ENCODE measurements around the gene OR6B3.
A peak's percentile ranks its signal among the peaks of the same experiment; 100 is the strongest.
"Not testable (repeated sequence)": the region's sequence is repeated elsewhere in the genome, so short reads cannot be mapped to it uniquely, and the experiment has no call there.

Gene OR6B3

GRCh38 chr2:240053173-240054155 is at the start of gene OR6B3:
OR6B3 (minus strand) TSS chr2:240053521.
- peak; percentile 7 for DNase-seq

DNA sequence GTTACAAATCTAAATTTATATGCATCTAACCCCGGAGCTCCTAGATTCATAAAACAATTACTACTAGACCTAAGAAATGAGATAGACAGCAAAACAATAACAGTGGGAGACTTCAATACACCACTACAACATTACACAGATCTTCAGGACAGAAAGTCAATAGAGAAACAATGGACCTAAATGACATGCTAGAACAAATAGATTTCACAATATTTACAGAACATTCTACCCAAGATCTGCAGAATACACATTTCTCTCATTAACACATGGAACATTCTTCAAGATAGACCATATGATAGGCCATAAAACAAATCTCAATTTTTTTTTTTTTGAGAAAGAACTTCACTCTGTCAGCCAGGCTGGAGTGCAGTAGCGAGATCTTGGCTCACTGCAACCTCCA is 45.0 kb upstream of the OR6B3 start:
- no peak for DNase-seq

GRCh38 chr2:240095556-240096523 is 42.5 kb upstream of the OR6B3 start:
- peak; percentile 22 for DNase-seq

GRCh38 chr2:240089306-240089705 is 36.0 kb upstream of the OR6B3 start:
- no peak for DNase-seq

DNA sequence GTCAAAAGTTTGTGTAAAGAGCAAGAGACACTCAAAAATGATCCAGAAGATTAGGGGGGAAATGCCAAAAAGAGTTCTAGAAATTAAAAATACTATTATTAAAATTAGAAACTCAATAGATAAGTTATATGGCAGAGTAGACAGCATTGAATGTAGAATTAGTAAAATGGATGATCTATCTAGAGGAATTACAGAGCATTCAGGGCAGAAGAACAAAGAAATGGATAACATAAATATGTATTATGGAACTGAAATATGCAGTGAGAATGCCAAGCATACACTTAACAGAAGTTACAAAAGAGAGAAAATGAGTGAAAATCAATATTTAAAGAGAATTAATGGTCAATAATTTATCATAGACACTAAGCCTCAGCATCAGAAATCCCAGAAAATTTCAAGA is 33.2 kb upstream of the OR6B3 start:
- no peak for DNase-seq

DNA sequence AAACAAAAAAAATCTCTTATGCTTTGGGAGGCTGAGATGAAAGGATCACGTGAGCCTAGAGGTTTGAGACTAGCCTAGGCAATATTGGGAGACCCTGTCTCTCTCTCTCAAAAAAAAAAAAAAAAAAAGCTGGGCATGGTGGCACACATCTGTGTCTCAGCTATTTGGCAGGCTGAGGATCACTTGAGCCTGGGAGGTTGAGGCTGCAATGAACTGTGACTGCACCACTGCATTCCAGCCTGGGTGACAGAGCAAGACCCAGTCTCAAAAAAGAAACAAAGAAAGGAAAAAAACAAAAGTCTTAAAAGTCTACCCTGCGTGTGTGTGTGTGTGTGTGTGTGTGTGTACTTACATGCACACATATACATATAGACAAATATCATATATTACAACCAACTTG is 25.3 kb upstream of the OR6B3 start:
- no peak for DNase-seq

DNA sequence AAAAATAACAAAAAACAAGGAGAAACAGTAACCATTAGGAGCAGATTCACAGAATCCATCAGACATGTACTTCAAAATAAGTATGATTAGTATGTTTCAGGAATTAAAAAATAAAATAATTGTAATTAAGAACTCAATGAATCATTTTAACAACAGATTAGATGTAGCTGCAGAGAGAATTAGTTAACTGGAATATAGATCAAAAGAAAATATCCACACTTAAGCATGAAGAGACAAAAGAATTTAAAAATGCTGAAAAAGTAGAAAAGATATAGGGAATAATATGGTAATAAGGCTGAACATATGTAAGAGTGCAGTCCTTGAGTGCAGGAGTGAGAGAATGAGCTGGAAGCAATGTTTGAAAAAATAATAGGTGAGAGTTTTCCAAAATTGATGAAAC is 24.1 kb upstream of the OR6B3 start:
- no peak for DNase-seq

- no peak for DNase-seq
These were observed 21.2 kb upstream of the OR6B3 start for GRCh38 chr2:240074545-240074944.

DNA sequence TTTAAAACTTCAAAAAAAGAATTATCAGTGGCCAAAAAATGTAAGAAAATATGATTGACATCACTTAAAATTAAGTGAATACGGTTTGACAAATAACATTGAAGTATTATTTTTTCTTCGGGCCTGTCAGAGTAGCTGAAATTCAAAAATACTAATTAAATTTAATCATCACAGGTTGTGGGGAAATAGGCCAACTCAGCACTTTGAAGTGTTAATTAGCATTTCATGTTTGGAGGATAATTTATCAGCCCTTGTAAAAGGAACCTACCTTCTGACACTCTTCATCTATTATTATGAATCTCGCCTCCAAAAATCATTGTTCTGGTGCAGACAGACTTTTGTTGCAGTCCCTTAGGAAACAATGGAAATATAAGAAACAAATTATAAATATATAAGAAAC is 17.6 kb upstream of the OR6B3 start:
- no peak for DNase-seq

- DNase-seq = no peak
These were observed 16.5 kb upstream of the OR6B3 start for GRCh38 chr2:240069829-240070228.

DNA sequence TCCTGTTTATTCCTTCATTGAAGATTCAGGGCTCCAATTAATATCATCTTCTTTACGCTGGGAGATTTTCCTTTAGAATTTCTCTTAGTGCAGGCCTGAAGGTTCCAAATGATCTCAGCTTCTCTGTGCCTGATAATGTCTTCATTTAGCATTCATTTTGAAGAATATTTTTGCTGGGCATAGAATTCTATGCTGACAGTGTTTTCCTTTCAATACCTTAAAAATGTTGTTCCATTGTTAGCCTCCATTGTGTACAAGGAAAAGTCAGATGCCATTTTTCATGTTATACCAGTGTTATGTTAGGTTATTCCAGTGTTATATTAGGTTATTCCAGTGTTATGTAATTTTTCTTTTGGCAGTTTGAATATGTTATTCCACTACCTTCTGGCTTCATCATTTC is 14.9 kb upstream of the OR6B3 start:
- DNase-seq = no peak

- no peak for DNase-seq
These were observed 13.2 kb upstream of the OR6B3 start for GRCh38 chr2:240066489-240066888.

DNA sequence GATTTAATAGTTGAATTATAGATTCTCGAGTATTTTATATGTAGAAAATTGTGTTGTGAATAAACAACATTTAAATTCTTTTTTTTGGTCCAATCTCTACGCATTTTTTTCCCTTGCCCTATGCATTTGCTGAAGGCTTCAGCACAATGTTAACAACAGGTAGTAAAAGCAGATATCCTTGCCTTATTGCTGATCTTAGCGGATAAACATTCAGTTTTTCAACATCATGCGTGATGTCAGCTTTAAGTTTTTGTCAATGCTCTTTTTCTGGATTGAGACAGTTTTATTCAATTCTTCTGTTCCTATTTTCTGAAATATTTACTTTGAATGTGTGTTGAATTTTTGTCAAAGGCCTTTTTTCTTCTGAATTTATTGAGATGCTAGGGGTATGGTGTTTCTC is 11.6 kb upstream of the OR6B3 start:
- DNase-seq = no peak

DNA sequence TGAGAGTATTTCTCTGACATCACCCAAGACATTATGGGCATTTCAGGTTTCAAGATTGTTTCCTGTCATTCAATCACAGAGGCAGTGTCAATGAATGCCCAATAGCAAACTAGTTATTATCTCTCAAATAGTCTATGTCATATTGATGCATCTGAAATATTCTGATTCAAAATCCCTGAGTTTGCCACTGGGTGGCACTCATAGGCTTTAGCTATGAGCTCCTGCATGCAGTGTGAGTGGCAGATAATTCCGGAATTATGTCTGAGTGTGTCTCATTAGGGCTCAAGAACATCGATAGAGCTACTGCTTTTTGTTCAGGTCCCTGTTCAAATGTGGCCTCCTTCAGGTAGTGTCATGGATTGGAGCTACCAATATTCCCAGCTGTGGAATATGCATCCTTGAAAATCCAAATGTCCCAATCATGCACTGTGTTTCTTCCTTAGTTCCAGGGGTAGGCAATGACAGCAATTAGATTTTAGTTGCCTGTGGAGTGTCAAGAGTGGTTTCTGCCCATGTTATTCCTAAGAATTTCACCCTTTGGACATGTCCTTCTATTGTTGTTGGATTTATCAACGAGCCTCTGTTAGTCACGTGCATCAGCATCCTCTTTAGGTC is 7.8 kb upstream of the OR6B3 start:
- peak; percentile 56 for DNase-seq

DNA sequence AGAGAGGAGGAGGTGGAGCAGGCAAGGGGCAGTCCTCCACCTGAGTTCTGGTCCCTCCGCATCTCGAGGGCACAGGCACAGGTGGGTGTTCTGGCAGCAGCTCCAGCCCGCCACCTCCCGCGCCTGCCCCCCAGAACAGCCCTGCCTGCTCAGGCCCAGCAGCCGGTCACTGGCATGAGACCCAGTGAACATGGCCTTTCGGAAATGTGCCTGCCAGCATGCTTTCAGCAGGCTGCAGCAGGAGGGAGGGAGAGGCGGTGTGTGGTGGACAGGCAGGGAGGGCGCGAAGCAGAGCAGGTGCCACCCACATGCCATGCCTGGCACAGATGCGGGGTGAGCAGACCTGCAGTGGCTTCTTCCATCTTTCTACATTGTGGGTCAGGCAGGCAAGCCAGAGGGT is 3.4 kb upstream of the OR6B3 start:
- no peak for DNase-seq

GRCh38 chr2:240055177-240055917 is 2.0 kb upstream of the OR6B3 start:
- no peak for DNase-seq

DNA sequence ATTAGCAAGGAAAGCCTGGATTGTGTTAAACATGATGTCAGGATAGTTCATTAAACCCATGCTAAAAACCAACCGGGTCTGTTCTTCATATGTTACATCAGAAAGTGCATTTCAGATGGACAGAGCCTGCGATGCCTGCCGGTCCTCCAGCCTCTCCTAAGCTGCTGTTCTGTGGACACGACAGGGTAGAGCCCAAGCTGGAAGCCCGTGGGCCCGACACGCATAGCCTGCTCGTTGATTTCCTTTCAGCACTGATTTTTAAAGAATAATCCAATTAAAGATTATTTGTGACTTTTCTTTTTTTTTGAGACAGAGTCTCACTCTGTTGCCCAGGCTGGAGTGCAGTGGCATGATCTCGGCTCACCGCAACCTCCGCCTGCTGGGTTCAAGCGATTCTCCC is 797 bp downstream of the OR6B3 start:
- DNase-seq = no peak

GRCh38 chr2:240051697-240052096 is 1.6 kb downstream of the OR6B3 start:
- no peak for DNase-seq

- no peak for DNase-seq
These were observed 3.0 kb downstream of the OR6B3 start for GRCh38 chr2:240050278-240050677.

DNA sequence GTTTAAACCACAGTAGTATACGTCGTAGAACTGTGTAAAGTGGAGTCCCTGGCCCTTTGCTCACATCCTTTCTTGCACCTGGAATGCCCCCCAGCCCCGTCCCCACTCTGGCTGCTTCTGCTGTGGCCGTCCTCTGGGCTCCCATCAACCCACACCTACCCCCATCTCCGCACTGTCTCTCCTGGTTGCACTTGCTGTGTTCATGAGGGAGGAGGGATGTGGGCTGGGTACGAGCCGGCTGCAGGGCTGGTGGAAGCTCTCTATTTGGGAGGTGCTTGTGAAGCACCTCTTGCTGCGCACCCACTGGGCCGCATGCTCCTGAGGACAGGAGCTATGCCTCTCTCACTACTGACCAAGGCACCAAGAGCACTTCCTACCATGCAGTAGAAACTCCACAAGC is 5.1 kb downstream of the OR6B3 start:
- DNase-seq = no peak

GRCh38 chr2:240045098-240045497 is 8.2 kb downstream of the OR6B3 start:
- no peak for DNase-seq

GRCh38 chr2:240044096-240044495 is 9.2 kb downstream of the OR6B3 start:
- DNase-seq = not testable (repeated sequence)

All from DMS79 treated with DMSO at 0.1 percent for 48 hours (cell line).